ENCODE data around the gene RENBP. TPM values are rescaled to one million over a fixed set of nuclear protein-coding genes. Genes with fewer than 3 reads are reported as not detected.

RENBP gene
- total and polyA plus RNA-seq, 2 of the 13 experiments (the other 11 are each of a cell fraction or from before 2014, with no cell fraction given), result 1.4 to 2.6 TPM

DNA sequence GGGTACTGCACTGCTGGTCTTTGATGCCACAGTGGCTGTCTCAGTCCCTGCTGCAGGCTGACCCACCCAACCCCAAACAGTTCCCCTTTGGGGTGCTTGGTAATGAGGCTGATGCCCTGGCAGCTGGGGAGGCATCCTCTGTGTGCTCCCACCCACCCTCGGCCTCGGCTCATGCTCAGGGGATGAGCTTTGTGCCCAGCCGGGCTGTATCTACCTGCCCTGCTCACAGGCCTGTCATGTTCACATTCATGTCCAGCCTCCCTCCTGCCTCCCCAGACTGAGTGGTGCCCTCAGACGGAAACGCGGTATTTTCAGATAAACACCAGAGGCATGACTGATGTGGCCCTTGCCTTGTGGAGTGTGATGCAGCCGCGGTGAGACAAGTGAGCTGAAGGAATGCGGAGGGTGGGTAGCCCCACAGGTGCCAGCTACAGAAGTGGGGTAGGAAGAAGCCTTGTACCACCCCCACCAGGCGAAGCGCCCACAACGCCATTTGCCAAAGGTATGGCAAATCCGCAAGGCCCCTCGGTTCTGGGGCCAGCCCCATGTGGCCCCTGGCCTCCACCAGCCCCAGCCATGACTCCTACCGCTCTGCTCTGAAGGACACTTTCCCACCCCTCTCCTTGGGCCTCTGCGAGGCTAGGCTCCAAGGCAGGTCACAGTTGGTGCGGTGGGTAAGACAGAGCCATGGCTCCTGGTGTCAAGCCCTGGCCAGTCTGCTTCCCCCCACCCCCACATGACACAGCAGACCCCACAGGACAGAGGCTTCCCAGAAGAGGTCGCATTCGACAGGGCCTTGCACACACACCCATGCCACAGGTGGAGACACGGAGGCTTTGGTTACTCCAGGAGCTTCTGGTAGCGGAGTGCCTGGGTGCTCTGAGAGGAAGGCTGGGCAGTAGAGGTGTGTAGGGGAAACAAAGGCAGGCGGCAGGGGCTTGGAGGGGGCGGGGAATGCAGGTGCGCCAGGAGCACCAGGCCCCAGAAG is 1.8 kb upstream of the RENBP start (continued):
- TF ChIP-seq ZNF615 (CRISPR knock-in tag; IDR thresholded peaks at IDR 0.05; ENCODE audit: borderline replicate concordance) (no peak), YEATS2 (CRISPR knock-in tag; IDR thresholded peaks at IDR 0.05; ENCODE audit: borderline replicate concordance) (no peak), MAX (IDR thresholded peaks at IDR 0.05) (peak; percentile 49; the same call in 1 of the 2 replicates), ZFX (CRISPR knock-in tag; IDR thresholded peaks at IDR 0.05; ENCODE audit: low read depth) (peak; percentile 41; the same call in 1 of the 2 replicates), ZNF777 (CRISPR knock-in tag; IDR thresholded peaks at IDR 0.05) (no peak), STAT5B (CRISPR knock-in tag; IDR thresholded peaks at IDR 0.05) (no peak), NFKB2 (CRISPR knock-in tag; IDR thresholded peaks at IDR 0.05; ENCODE audit: borderline replicate concordance) (0 out of 2 replicates have a peak, but pooled peaks have one; percentile 7)
- TF ChIP-seq, protein P1, sequence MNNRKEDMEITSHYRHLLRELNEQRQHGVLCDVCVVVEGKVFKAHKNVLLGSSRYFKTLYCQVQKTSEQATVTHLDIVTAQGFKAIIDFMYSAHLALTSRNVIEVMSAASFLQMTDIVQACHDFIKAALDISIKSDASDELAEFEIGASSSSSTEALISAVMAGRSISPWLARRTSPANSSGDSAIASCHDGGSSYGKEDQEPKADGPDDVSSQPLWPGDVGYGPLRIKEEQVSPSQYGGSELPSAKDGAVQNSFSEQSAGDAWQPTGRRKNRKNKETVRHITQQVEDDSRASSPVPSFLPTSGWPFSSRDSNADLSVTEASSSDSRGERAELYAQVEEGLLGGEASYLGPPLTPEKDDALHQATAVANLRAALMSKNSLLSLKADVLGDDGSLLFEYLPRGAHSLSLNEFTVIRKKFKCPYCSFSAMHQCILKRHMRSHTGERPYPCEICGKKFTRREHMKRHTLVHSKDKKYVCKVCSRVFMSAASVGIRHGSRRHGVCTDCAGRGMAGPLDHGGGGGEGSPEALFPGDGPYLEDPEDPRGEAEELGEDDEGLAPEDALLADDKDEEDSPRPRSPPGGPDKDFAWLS (CRISPR knock-in tag; IDR thresholded peaks at IDR 0.05; ENCODE audit: borderline replicate concordance), result no peak
- TF ChIP-seq, protein P2, sequence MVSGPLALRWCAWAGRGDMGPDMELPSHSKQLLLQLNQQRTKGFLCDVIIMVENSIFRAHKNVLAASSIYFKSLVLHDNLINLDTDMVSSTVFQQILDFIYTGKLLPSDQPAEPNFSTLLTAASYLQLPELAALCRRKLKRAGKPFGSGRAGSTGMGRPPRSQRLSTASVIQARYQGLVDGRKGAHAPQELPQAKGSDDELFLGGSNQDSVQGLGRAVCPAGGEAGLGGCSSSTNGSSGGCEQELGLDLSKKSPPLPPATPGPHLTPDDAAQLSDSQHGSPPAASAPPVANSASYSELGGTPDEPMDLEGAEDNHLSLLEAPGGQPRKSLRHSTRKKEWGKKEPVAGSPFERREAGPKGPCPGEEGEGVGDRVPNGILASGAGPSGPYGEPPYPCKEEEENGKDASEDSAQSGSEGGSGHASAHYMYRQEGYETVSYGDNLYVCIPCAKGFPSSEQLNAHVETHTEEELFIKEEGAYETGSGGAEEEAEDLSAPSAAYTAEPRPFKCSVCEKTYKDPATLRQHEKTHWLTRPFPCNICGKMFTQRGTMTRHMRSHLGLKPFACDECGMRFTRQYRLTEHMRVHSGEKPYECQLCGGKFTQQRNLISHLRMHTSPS (CRISPR knock-in tag; IDR thresholded peaks at IDR 0.05; ENCODE audit: low read depth), result peak; percentile 59; the same call in 1 of the 2 replicates
- TF ChIP-seq, protein P3, sequence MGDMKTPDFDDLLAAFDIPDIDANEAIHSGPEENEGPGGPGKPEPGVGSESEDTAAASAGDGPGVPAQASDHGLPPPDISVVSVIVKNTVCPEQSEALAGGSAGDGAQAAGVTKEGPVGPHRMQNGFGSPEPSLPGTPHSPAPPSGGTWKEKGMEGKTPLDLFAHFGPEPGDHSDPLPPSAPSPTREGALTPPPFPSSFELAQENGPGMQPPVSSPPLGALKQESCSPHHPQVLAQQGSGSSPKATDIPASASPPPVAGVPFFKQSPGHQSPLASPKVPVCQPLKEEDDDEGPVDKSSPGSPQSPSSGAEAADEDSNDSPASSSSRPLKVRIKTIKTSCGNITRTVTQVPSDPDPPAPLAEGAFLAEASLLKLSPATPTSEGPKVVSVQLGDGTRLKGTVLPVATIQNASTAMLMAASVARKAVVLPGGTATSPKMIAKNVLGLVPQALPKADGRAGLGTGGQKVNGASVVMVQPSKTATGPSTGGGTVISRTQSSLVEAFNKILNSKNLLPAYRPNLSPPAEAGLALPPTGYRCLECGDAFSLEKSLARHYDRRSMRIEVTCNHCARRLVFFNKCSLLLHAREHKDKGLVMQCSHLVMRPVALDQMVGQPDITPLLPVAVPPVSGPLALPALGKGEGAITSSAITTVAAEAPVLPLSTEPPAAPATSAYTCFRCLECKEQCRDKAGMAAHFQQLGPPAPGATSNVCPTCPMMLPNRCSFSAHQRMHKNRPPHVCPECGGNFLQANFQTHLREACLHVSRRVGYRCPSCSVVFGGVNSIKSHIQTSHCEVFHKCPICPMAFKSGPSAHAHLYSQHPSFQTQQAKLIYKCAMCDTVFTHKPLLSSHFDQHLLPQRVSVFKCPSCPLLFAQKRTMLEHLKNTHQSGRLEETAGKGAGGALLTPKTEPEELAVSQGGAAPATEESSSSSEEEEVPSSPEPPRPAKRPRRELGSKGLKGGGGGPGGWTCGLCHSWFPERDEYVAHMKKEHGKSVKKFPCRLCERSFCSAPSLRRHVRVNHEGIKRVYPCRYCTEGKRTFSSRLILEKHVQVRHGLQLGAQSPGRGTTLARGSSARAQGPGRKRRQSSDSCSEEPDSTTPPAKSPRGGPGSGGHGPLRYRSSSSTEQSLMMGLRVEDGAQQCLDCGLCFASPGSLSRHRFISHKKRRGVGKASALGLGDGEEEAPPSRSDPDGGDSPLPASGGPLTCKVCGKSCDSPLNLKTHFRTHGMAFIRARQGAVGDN (CRISPR knock-in tag; IDR thresholded peaks at IDR 0.05), result peak; percentile 68

All from HepG2 (cell line).